DMS53 treated with DMSO at 0.1 percent for 48 hours (cell line): ENCODE measurements around the gene VPREB1.
"Not testable (repeated sequence)": the region's sequence is repeated elsewhere in the genome, so short reads cannot be mapped to it uniquely, and the experiment has no call there.

Experiments used
- DNase-seq: peaks from one replicate; lab custom pipeline; 2025; ENCODE audit not compliant: unreplicated experiment; lab: John Stamatoyannopoulos, UW

The VPREB1 gene

GRCh38 chr22:22244316-22245250, at the start of gene VPREB1:
TSS of gene VPREB1 (plus strand) at chr22:22244786. CDS start at chr22:22244814, 28 bp downstream.
- DNase-seq, result no peak

GRCh38 chr22:22194931-22195264, 49.7 kb upstream of the VPREB1 start:
- no peak for DNase-seq

- peak; percentile 62 for DNase-seq
These were observed 49.1 kb upstream of the VPREB1 start for GRCh38 chr22:22195265-22196017.

GRCh38 chr22:22196018-22196533, 48.5 kb upstream of the VPREB1 start:
- no peak for DNase-seq

- no peak for DNase-seq
These were observed 47.6 kb upstream of the VPREB1 start for GRCh38 chr22:22196833-22197477.

- no peak for DNase-seq
These were observed 46.6 kb upstream of the VPREB1 start for GRCh38 chr22:22197993-22198402.

- DNase-seq, result no peak
These were observed 45.8 kb upstream of the VPREB1 start for GRCh38 chr22:22198751-22199150.

GRCh38 chr22:22199634-22200033, 45.0 kb upstream of the VPREB1 start:
- DNase-seq, result no peak

GRCh38 chr22:22200569-22201184, 43.9 kb upstream of the VPREB1 start:
- DNase-seq, result no peak

- peak; percentile 68 for DNase-seq
These were observed 43.2 kb upstream of the VPREB1 start for GRCh38 chr22:22201185-22201929.

- DNase-seq, result no peak
These were observed 42.6 kb upstream of the VPREB1 start for GRCh38 chr22:22201930-22202343.

GRCh38 chr22:22203048-22203971, 41.3 kb upstream of the VPREB1 start:
- DNase-seq, result no peak

- DNase-seq, result peak; percentile 85
These were observed 36.6 kb upstream of the VPREB1 start for GRCh38 chr22:22207845-22208564.

- no peak for DNase-seq
These were observed 35.9 kb upstream of the VPREB1 start for GRCh38 chr22:22208652-22209051.

GRCh38 chr22:22209080-22209640, 35.4 kb upstream of the VPREB1 start:
- not testable (repeated sequence) for DNase-seq

GRCh38 chr22:22210375-22210774, 34.2 kb upstream of the VPREB1 start:
- DNase-seq, result peak; percentile 69

- no peak for DNase-seq
These were observed 33.4 kb upstream of the VPREB1 start for GRCh38 chr22:22210889-22211833.
